MCF 10A (cell line): Measurements from ENCODE around the gene SHC2. TPM values are rescaled to one million over a fixed set of nuclear protein-coding genes. Genes with fewer than 3 reads are reported as not detected.
"Not testable (repeated sequence)": the region's sequence is repeated elsewhere in the genome, so short reads cannot be mapped to it uniquely, and the experiment has no call there.

ENCODE experiments used
- BruUV-seq: library from RNA; stranded (reverse); fragments of 400-500 nt; replicated peaks from 2 replicates; lab custom pipeline; 2021; lab: Mats Ljungman, UMichigan
- CTCF ChIA-PET: fragments of 300-600 bp; sonication (Branson Sonifier 250); formaldehyde crosslinking; extraction: SDS; loops from one replicate; lab custom pipeline; 2021; ENCODE audit warnings: antibody characterized with exemption, inconsistent platforms; lab: Yijun Ruan, JAX
- POLR2A ChIA-PET: fragments of 300-600, 350-650 bp; sonication (Branson Sonifier 250); formaldehyde crosslinking; extraction: SDS; loops from one replicate; lab custom pipeline; 2020; ENCODE audit warnings: antibody characterized with exemption, inconsistent platforms; lab: Yijun Ruan, JAX
- DNase-seq: peaks from one replicate; pipeline ENCODE4 v3.0.0-alpha.2; 2018; ENCODE audit not compliant: unreplicated experiment
- H3K27ac Mint-ChIP-seq: one replicate; pipeline ENCODE4 v1.8.0; 2022; ENCODE audit warnings: mild to moderate bottlenecking, low read depth, mixed read lengths; ENCODE audit not compliant: unreplicated experiment
- H3K27me3 Mint-ChIP-seq: one replicate; pipeline ENCODE4 v1.8.0; 2022; ENCODE audit warnings: mixed read lengths; ENCODE audit not compliant: insufficient read depth, unreplicated experiment
- H3K36me3 Mint-ChIP-seq: one replicate; pipeline ENCODE4 v1.8.0; 2022; ENCODE audit warnings: mild to moderate bottlenecking, moderate library complexity, mixed read lengths; ENCODE audit not compliant: insufficient read depth, unreplicated experiment
- H3K4me1 Mint-ChIP-seq: one replicate; pipeline ENCODE4 v1.8.0; 2022; ENCODE audit warnings: mixed read lengths; ENCODE audit not compliant: insufficient read depth, unreplicated experiment
- H3K4me3 Mint-ChIP-seq: one replicate; pipeline ENCODE4 v1.8.0; 2022; ENCODE audit warnings: mild to moderate bottlenecking, moderate library complexity, mixed read lengths; ENCODE audit not compliant: unreplicated experiment
- H3K9me3 Mint-ChIP-seq: one replicate; pipeline ENCODE4 v1.8.0; 2022; ENCODE audit warnings: mixed read lengths; ENCODE audit not compliant: unreplicated experiment
- intact Hi-C: fragments of 100-400 bp; cut with micrococcal nuclease; formaldehyde crosslinking; loops from 2 replicates; pipeline ENCODE4 v1.14.1; 2022
- total RNA-seq: library from RNA; stranded (reverse); gene quantifications from 2 replicates; pipeline ENCODE4 v1.2.3, GENCODE V29; 2022
- TF ChIP-seq, protein P1 (sequence below): fragments of 200-600 bp; IDR thresholded peaks from one replicate; pipeline ENCODE4 v1.8.0; 2022; ENCODE audit warnings: antibody characterized with exemption, mild to moderate bottlenecking; ENCODE audit not compliant: unreplicated experiment

Gene SHC2
- total RNA-seq, 1 experiment from 2014 or later = 0.77 TPM

DNA sequence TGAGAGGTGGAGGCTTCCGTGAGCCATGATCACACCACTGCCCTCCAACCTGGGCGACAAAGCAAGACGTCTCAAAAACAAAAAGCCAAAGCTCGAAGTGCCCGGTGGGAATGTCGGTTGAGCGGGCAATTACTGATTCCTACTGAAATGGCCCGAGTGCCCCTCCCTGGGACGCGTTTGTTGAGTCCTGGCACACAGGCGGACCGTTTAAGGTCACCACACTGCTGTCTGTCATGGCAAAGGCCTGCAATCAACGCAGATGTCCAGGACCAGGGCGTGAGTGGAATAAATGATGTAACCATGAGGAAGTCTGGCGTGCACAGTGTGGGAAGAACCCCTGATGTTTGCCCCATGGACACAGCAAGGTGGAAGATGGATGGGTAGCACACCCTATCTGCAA is 32.7 kb downstream of the SHC2 start:
- TF ChIP-seq, protein P1, sequence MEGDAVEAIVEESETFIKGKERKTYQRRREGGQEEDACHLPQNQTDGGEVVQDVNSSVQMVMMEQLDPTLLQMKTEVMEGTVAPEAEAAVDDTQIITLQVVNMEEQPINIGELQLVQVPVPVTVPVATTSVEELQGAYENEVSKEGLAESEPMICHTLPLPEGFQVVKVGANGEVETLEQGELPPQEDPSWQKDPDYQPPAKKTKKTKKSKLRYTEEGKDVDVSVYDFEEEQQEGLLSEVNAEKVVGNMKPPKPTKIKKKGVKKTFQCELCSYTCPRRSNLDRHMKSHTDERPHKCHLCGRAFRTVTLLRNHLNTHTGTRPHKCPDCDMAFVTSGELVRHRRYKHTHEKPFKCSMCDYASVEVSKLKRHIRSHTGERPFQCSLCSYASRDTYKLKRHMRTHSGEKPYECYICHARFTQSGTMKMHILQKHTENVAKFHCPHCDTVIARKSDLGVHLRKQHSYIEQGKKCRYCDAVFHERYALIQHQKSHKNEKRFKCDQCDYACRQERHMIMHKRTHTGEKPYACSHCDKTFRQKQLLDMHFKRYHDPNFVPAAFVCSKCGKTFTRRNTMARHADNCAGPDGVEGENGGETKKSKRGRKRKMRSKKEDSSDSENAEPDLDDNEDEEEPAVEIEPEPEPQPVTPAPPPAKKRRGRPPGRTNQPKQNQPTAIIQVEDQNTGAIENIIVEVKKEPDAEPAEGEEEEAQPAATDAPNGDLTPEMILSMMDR = no peak

DNA sequence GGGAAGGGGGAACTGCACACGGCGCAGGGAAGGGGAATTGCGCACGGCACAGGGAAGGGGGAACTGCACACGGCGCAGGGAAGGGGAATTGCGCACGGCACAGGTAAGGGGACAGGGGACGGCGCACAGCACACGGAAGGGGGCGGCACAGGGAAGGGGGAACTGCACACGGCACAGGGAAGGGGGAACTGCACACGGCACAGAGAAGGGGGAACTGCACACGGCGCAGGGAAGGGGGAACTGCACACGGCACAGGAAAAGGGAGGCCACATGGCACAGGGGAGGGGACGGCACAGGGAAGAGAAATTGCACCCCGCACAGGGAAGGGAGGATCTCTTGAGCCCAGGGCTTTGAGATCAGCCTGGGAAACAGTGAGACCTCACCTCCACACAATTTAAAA is 33.2 kb downstream of the SHC2 start:
- H3K27me3 Mint-ChIP-seq, DNase-seq, H3K27ac Mint-ChIP-seq, POLR2A ChIA-PET, CTCF ChIA-PET, BruUV-seq, H3K4me3 Mint-ChIP-seq, H3K36me3 Mint-ChIP-seq, intact Hi-C loops, H3K4me1 Mint-ChIP-seq: not testable (repeated sequence)
- H3K9me3 Mint-ChIP-seq = peaks cover 17% of the 10 kb centered on the region

More for the DNA sequence above, 32.7 kb downstream of the SHC2 start:
- no peak overlapping the region for H3K4me3 Mint-ChIP-seq
- H3K4me1 Mint-ChIP-seq = no peaks in the 10 kb centered on the region
- no peak for DNase-seq
- no peak overlapping the region for H3K27ac Mint-ChIP-seq
- CTCF ChIA-PET = no interaction called here
- peaks cover 17% of the 10 kb centered on the region for H3K9me3 Mint-ChIP-seq
- no peaks in the 10 kb centered on the region for H3K27me3 Mint-ChIP-seq
- peaks cover 6% of the 10 kb centered on the region for H3K36me3 Mint-ChIP-seq
- POLR2A ChIA-PET = no interaction called here
- intact Hi-C loops = no loop called here
- BruUV-seq = no TSS peak

DNA sequence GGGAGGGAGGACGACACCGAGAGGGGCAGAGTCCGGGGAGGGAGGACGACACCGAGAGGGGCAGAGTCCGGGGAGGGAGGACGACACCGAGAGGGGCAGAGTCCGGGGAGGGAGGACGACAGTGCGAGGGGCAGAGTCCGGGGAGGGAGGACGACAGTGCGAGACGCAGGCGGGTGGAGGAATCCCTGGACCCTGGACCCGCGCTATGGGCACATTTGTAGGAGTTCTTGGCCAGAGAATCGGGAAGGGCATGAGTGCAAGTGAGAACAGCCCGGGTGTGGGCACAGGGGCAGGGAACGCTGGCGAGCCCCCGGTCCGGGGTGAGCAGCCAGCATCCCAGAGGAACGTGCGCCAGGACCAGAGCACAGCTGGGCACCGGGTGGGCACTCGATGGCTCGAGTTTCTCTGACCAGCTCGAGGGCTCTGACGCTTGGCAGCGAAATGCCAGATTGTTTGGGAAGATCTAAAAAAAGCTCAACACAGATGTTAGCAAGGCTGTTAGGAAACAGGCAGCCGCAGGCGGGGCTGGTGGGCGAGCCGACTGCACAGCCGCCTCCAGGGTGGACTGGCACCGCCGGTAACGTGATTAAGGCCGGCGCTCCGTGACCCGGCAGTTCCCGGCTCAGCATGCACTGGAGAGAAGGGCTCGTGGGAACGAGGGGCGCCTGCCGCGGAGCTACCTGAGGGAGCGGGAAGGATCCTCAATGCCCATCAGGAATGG is 33.9 kb downstream of the SHC2 start:
- DNase-seq = no peak
- POLR2A ChIA-PET = interaction anchor here (0.6 kb wide), 1 partner anchor 140 kb away, joined by 3 read pairs; no protein-coding TSS in a partner anchor
- CTCF ChIA-PET = no interaction called here
- intact Hi-C loops = no loop called here
- Mint-ChIP-seq H3K27me3 (no peaks in the 10 kb centered on the region), H3K4me1 (no peaks in the 10 kb centered on the region), H3K9me3 (peaks cover 17% of the 10 kb centered on the region), H3K4me3 (no peak overlapping the region), H3K36me3 (peaks cover 6% of the 10 kb centered on the region), H3K27ac (no peak overlapping the region)
- TF ChIP-seq, protein P1 = no peak
- no TSS peak for BruUV-seq

DNA sequence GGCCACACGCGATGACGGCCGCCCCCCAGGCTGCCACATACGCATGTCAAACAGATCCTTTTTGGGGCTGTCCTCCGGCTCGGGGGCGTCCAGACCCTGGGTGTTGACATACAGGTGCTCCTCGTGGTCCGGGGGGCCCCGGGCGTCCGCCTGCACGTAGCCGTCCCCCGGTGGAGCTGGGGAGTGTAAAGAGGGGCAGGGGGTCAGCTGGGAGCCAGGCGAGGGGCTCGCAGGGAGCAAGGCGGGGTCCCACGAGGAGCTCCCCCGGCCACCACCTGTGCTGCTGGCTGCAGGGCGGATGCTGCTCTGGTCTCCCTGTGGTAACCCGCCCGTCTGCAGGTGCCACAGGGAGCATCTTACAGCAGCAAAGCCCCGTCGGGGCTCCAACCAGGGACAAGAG is 35.8 kb downstream of the SHC2 start:
- Mint-ChIP-seq H3K4me1 (no peaks in the 10 kb centered on the region), H3K4me3 (no peak overlapping the region), H3K36me3 (no peaks in the 10 kb centered on the region), H3K27ac (no peak overlapping the region), H3K9me3 (peaks cover 3% of the 10 kb centered on the region), H3K27me3 (no peaks in the 10 kb centered on the region)
- DNase-seq = no peak
- ChIA-PET POLR2A (no interaction called here), CTCF (no interaction called here)
- TF ChIP-seq, protein P1 = no peak
- intact Hi-C loops = no loop called here
- no TSS peak for BruUV-seq
